ENCODE data around the gene MBTD1.
A peak's percentile ranks its signal among the peaks of the same experiment; 100 is the strongest.
"Not testable (repeated sequence)": the region's sequence is repeated elsewhere in the genome, so short reads cannot be mapped to it uniquely, and the experiment has no call there.

Gene MBTD1
- 33.3 to 57.1 (median 47.5) reads per million in 4 donors for total RNA-seq

DNA sequence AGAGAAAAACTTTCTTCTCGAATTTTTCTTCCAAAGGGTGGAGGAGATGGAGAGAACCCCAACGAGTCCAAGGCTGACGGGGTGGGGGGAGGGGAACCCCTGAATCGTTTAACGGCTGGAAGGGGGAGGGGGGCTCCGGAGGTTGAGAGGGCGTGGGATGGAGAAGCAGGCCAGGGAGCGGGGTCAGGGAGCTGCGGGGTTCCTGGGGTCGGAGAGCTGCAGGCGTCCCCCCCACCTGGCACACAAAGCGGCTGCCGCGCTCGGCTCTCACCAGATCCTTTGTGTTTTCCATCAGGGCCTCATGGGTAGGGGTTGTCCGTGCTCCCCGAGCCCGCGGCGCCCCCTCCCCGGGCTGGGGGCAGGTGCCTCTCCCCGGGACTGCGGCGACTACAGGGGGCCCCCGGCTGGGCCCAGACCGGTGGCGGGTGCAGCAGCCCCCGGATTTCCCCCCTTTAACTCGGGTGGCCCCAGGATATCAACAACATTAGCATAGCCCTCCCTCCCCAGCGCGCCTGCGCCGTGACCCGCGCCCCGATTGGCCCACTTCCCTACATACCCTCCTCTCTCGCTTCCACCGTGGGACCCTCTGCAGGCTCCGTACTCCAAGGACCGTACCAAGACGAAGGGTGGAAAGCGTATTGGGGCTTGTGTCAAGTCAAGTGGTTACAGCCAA, at the start of gene MBTD1:
MBTD1 (minus strand) TSS at position 486 of the 673 bp plus-strand sequence. CDS start 34,888 bp downstream, outside the sequence.
- DNase-seq: peak; percentile 87 to 96 (median 93)

- no peak for DNase-seq
Observed at GRCh38 chr17:51305182-51305581, 45.3 kb upstream of the MBTD1 start.

GRCh38 chr17:51299859-51300258, 40.0 kb upstream of the MBTD1 start:
- no peak for DNase-seq

GRCh38 chr17:51298508-51299371, 38.9 kb upstream of the MBTD1 start:
- no peak for DNase-seq

DNA sequence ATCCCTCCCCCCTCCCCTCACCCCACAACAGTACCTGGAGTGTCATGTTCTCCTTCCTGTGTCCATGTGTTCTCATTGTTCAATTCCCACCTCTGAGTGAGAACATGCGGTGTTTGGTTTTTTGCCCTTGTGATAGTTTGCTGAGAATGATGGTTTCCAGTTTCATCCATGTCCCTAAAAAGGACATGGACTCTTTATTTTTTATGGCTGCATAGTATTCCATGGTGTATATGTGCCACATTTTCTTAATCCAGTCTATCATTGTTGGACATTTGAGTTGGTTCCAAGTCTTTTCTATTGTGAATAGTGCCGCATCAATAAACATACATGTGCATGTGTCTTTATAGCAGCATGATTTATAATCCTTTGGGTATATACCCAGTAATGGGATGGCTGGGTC, 34.5 kb upstream of the MBTD1 start:
- not testable (repeated sequence) for DNase-seq

DNA sequence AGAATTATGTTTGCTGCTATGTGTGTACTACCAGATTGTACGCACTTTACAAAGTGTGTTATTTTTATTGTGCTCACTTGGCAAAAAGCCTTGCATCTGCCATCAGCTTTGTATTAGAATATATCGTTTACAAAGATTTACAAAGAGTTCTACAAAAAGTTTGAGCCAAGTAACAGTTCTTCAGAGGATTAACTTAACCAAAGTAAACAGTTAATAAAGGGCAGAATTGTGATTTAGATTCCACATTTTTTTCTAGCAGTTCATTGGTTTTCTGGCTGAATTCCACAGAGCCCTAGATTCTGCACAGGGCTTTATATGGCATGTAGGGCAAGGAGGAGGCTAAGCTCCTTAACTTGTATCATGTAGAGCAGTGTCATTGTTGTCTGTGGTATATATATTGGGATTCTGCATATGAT, 29.9 kb upstream of the MBTD1 start:
- no peak for DNase-seq

DNA sequence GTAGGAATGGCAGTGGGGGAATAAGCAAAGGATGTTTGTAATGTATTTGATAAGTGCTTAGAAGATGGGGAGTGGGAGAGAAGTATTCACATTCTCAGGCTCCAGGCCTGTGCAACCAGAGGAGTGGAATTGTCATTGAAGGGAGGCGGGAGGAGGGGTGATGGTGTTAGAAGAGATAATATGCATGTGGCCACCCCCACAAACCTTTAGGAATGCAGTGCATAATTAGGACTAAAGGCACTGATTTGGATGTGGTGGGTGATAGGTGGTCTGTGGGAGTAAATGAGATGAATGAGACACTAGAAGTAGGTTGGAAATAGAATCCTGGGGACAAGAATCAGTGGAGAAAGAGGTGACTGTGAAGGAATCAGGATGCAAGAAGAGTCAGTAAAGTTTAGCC, 27.6 kb upstream of the MBTD1 start:
- DNase-seq: no peak

DNA sequence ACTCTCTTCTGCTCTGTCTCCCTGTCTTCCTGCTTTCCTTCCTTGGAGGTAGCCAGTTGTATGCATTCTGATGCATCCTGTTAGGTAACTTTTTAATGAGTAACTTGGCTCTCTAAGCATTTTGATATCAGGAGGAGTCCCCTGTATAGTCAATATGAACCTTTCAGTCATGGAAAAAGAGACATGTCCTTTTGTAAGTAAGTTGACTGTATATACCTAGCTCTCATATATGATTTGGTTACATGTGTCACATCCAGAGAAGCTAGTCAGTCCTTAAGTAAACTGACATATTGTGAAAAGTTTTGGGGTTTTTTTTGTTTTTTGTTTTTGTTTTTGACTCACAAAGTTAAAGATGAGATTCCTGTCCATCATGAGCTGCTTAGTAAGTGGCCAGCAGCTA, 19.3 kb upstream of the MBTD1 start:
- DNase-seq: no peak

GRCh38 chr17:51275381-51275780, 15.5 kb upstream of the MBTD1 start:
- DNase-seq: no peak

DNA sequence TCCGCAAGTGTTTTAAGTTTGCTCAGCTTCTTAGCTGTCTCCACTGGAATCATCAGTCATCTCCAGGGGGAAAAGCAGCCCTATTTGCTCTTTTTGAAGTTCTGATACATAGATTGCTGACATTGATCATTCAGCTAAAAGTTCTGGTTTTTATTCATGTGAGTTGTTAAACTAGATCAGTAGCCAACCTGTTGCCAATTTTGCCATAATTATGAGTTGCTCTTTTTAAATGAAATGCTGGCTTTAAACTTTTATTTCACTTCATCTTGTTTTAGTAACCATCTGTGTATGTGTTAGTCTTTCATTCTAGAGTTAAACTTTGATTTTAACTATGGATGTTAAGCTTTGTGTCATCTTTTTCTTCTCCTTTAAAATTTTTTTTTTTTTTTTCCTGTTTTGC, 13.0 kb upstream of the MBTD1 start:
- DNase-seq: no peak

- DNase-seq: no peak
Observed at GRCh38 chr17:51270636-51271035, 10.8 kb upstream of the MBTD1 start.

DNA sequence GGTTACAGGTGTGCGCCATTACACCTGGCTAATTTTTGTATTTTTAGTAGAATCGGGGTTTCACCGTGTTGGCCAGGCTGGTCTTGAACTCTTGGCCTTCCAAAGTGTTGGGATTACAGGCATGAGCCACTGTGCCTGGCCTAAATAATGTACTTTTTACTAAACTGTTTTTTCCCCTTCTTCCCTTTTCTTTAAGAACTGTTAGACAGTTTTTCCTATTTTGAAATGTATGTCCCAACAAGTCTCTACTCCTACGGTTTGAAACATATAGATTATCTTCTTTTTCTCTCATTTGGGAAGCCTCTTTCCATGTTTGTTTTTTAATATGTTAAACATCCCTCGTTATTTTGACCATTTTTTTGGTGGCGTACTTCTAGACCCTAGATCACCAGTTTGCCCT, 10.1 kb upstream of the MBTD1 start:
- no peak for DNase-seq

GRCh38 chr17:51264466-51264865, 4.6 kb upstream of the MBTD1 start:
- peak in 1 of 5 donors; percentile 8 for DNase-seq

GRCh38 chr17:51263006-51263405, 3.2 kb upstream of the MBTD1 start:
- DNase-seq: no peak

GRCh38 chr17:51261024-51261963, 1.4 kb upstream of the MBTD1 start:
- DNase-seq: no peak

DNA sequence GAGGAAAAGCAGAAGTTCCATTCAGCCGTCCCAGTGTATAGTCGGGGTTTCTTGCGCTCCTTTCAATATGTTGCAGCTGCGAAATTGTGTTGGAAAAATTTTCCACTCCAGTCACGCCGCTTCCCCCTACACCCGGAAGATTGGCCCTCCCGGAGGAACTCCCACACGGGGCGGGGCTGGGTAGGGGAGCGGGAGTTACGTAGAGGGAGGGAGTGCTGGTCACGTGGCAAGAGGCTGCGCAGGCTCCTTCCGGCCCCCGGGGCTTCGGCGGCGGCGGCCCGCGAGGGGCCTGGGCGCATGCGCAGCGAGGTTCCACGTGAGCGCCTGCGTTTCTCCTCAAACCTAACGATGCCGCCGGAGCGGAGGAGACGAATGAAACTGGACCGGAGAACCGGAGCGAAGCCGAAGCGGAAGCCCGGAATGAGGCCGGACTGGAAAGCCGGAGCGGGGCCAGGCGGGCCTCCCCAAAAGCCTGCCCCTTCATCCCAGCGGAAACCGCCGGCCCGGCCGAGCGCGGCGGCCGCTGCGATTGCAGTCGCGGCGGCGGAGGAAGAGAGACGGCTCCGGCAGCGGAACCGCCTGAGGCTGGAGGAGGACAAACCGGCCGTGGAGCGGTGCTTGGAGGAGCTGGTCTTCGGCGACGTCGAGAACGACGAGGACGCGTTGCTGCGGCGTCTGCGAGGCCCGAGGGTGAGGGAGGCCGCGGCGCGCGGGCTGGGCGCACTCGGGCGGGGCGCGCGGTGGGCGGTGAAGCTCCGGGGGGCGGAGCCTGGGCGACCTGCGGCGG, 581 bp upstream of the MBTD1 start, which contains the start of gene UTP18:
UTP18 (plus strand) TSS at position 310 of the 787 bp plus-strand sequence; CDS start at position 349, 39 bp downstream.
- DNase-seq: peak; percentile 96 to 98 (median 97)

GRCh38 chr17:51258756-51259563, 889 bp downstream of the MBTD1 start:
- DNase-seq: peak in 2 of 5 donors; percentile 5 to 7

DNA sequence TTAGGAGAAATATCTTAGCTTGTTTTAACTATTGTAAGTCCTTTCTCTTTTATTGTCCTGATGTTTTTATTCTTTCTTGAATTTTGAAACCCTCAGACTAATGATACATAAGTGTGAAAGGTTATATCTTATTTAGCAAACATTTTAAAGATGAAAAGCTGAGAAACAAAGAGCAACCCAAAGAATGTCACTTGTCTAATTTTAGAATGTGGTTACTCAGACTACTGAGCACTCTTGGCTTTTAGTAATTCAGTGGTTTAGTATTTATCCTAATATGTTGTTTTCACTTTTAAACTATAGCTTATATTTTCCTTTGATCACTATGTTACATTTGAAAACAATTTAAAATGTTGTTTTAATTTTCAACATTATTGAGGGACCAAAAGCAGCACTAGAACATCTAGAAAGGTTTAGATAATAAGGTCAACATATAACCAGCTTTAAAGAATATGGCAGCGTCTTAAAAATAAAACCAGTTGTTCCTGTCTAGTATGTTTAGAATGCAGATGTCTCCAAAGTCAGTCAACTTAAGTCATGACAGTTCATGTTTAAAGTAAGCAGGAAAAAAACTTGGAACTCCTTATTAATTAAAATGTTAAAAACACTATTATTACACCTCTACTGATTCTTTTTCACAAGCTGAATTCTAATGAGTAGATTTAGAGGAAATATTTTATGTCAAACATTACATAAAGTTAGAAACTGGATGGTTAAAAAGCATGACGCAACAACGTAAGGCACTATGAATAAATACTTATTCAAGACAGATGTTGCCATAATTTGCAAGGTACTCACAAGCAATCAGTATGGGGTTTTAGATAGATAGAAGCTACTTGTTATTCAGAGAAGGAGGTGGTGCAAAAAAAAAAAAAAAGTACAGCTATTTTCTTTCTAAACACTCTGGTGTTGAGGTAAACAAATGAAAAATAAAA, 2.4 kb downstream of the MBTD1 start:
- no peak for DNase-seq

- DNase-seq: no peak
Observed at GRCh38 chr17:51256101-51256500, 3.7 kb downstream of the MBTD1 start.

GRCh38 chr17:51255673-51256072, 4.2 kb downstream of the MBTD1 start:
- no peak for DNase-seq

Data from T-helper 1 cell (primary cell).